ENCODE data around the gene SOX30. TPM values are rescaled to one million over a fixed set of nuclear protein-coding genes. Genes with fewer than 3 reads are reported as not detected.

Gene SOX30
- total RNA-seq, 2 experiments from 2014 or later = not detected

DNA sequence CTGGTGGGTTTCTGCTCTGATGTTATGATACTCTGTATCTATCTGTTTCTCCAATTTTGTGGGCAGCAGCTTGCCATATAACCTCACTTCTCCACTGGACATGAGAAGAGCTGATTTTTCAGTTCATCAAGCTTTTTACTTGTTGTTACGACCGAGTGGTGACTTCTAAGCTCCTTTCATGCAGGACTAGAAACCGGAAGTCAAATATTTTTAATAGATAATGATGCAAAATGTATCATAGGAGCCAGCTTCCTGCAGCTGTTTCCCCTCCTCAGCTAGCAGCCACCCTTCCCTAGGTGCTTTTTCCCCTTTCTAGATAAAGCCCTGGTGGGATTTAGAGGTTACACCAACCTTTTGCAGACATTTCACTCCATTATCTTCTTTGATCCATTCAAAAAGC is 59.6 kb downstream of the SOX30 start:
- Histone ChIP-seq H3K9me3 (ENCODE audit: control insufficient read depth in 1 of 2, insufficient read depth in 1 of 2, low read length in 2 of 2) (no peaks in the 10 kb centered on the region), H3K4me3 (ENCODE audit: low read length) (no peak overlapping the region), H3K27me3 (ENCODE audit: control insufficient read depth in 1 of 2, insufficient read depth in 2 of 2, low read length in 2 of 2) (no peaks in the 10 kb centered on the region), H3K36me3 (ENCODE audit: insufficient read depth, low read length) (no peaks in the 10 kb centered on the region), H3K27ac (ENCODE audit: low read depth in 1 of 2, low read length in 2 of 2) (no peak overlapping the region), H3K4me1 (ENCODE audit: insufficient read depth, low read length) (peaks cover 38% of the 10 kb centered on the region)
- ChIA-PET POLR2A (interaction anchor here (1.2 to 1.8 kb wide), 2 partner anchors 17 to 59 kb away, joined by 4 to 5 read pairs; partner anchors contain the start of genes ADAM19 and SOX30), CTCF (no interaction called here)
- Mint-ChIP-seq H3K27me3 (no peaks in the 10 kb centered on the region), H3K4me1 (ENCODE audit: low read depth) (peaks cover 54% of the 10 kb centered on the region), H3K9me3 (no peaks in the 10 kb centered on the region), H3K27ac (no peak overlapping the region), H3K4me3 (peak overlapping the region; percentile 1), H3K36me3 (ENCODE audit: low read depth) (no peaks in the 10 kb centered on the region)
- no peak for TF ChIP-seq CTCF (IDR thresholded peaks at IDR 0.05)
- DNase-seq (no peak), ATAC-seq (ENCODE audit: poor library complexity) (no peak)
- intact Hi-C loops (cut with DNase I, micrococcal nuclease) = no loop called here

DNA sequence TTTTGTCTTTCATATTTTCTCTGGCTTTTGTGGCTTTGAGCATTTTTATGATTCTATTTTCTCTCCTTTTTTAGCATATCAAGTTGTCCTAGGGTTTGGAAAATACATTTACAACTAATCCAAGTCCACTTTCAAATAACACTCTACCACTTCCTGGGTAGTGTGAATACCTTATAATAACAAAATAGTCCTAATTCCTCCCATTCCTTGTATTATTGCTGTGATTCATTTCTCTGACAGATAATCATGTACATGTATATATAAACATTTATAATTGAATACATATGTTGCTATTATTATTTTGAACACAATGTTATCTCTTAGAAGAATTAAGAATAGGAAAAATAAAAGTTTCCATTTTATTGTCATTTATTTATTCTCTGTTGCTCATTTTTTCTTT is 61.8 kb downstream of the SOX30 start:
- ChIA-PET CTCF (interaction anchor here (0.6 kb wide), 1 partner anchor 675 kb away, joined by 4 read pairs; no protein-coding TSS in a partner anchor), POLR2A (no interaction called here)
- H3K9me3 ChIP-seq (ENCODE audit: control insufficient read depth in 1 of 2, insufficient read depth in 1 of 2, low read length in 2 of 2) = no peaks in the 10 kb centered on the region
- no peaks in the 10 kb centered on the region for H3K36me3 ChIP-seq (ENCODE audit: insufficient read depth, low read length)
- intact Hi-C loops (cut with DNase I, micrococcal nuclease) = no loop called here
- H3K27me3 ChIP-seq (ENCODE audit: control insufficient read depth in 1 of 2, insufficient read depth in 2 of 2, low read length in 2 of 2) = no peaks in the 10 kb centered on the region
- TF ChIP-seq CTCF (IDR thresholded peaks at IDR 0.05) = no peak
- H3K9me3 Mint-ChIP-seq = no peaks in the 10 kb centered on the region
- H3K4me3 Mint-ChIP-seq = no peak overlapping the region
- no peak overlapping the region for H3K4me3 ChIP-seq (ENCODE audit: low read length)
- DNase-seq (no peak), ATAC-seq (ENCODE audit: poor library complexity) (no peak)
- peaks cover 33% of the 10 kb centered on the region for H3K4me1 Mint-ChIP-seq (ENCODE audit: low read depth)
- peaks cover 22% of the 10 kb centered on the region for H3K4me1 ChIP-seq (ENCODE audit: insufficient read depth, low read length)
- H3K27ac Mint-ChIP-seq = no peak overlapping the region
- no peaks in the 10 kb centered on the region for H3K36me3 Mint-ChIP-seq (ENCODE audit: low read depth)
- no peaks in the 10 kb centered on the region for H3K27me3 Mint-ChIP-seq
- H3K27ac ChIP-seq (ENCODE audit: low read depth in 1 of 2, low read length in 2 of 2) = no peak overlapping the region

- ChIA-PET POLR2A (no interaction called here), CTCF (no interaction called here)
- Mint-ChIP-seq H3K4me3 (no peak overlapping the region), H3K9me3 (no peaks in the 10 kb centered on the region), H3K27me3 (no peaks in the 10 kb centered on the region), H3K36me3 (ENCODE audit: low read depth) (no peaks in the 10 kb centered on the region), H3K4me1 (ENCODE audit: low read depth) (peaks cover 5% of the 10 kb centered on the region), H3K27ac (no peak overlapping the region)
- Histone ChIP-seq H3K27me3 (ENCODE audit: control insufficient read depth in 1 of 2, insufficient read depth in 2 of 2, low read length in 2 of 2) (no peaks in the 10 kb centered on the region), H3K4me3 (ENCODE audit: low read length) (no peak overlapping the region), H3K27ac (ENCODE audit: low read depth in 1 of 2, low read length in 2 of 2) (no peak overlapping the region), H3K4me1 (ENCODE audit: insufficient read depth, low read length) (no peaks in the 10 kb centered on the region), H3K9me3 (ENCODE audit: control insufficient read depth in 1 of 2, insufficient read depth in 1 of 2, low read length in 2 of 2) (no peaks in the 10 kb centered on the region), H3K36me3 (ENCODE audit: insufficient read depth, low read length) (no peaks in the 10 kb centered on the region)
- ATAC-seq (ENCODE audit: poor library complexity) (no peak), DNase-seq (no peak)
- TF ChIP-seq CTCF (IDR thresholded peaks at IDR 0.05) = no peak
- intact Hi-C loops (cut with DNase I, micrococcal nuclease) = no loop called here
These were observed 67.6 kb downstream of the SOX30 start for GRCh38 chr5:157584628-157585027.

All from CD4-positive, alpha-beta T cell (primary cell).